WTC11 (cell line): Measurements from ENCODE around the gene MGMT. TPM values are rescaled to one million over a fixed set of nuclear protein-coding genes. Genes with fewer than 3 reads are reported as not detected.

Experiments used
- ATAC-seq: fragments of 200-7000 bp; cut with Tn5 transposase; 2 replicates; pipeline ENCODE4 v1.10.0; 2021; ENCODE audit warnings: mild to moderate bottlenecking, moderate library complexity
- CTCF ChIA-PET: fragments of 300-600 bp; sonication (Branson Sonifier 250); formaldehyde crosslinking; loops from one replicate; lab custom pipeline; 2021; ENCODE audit warnings: antibody characterized with exemption; lab: Charles Lee
- POLR2A ChIA-PET: fragments of 350-600 bp; sonication (Branson Sonifier 250); formaldehyde crosslinking; loops from one replicate; lab custom pipeline; 2021; ENCODE audit warnings: antibody characterized with exemption; lab: Charles Lee
- DNase-seq: peaks from one replicate; pipeline ENCODE4 v3.0.0; 2021; ENCODE audit warnings: low spot score
- H3K27ac Mint-ChIP-seq: 2 replicates; pipeline ENCODE4 v1.8.0; 2021; ENCODE audit warnings: mixed read lengths
- H3K27me3 Mint-ChIP-seq: 2 replicates; pipeline ENCODE4 v1.8.0; 2021; ENCODE audit warnings: low read depth, mild to moderate bottlenecking, moderate library complexity, mixed read lengths
- H3K36me3 Mint-ChIP-seq: 2 replicates; pipeline ENCODE4 v1.8.0; 2021; ENCODE audit warnings: mixed read lengths
- H3K4me1 Mint-ChIP-seq: 2 replicates; pipeline ENCODE4 v1.8.0; 2022; ENCODE audit warnings: mixed read lengths
- H3K4me3 Mint-ChIP-seq: 2 replicates; pipeline ENCODE4 v1.8.0; 2021; ENCODE audit warnings: mild to moderate bottlenecking, moderate library complexity, mixed read lengths
- H3K9me3 Mint-ChIP-seq: 2 replicates; pipeline ENCODE4 v1.8.0; 2021; ENCODE audit warnings: mixed read lengths
- CBFB ChIP-seq: sonication (generic); formaldehyde crosslinking; IDR thresholded peaks from 2 replicates; pipeline ENCODE4 v1.8.1; 2022; ENCODE audit warnings: mild to moderate bottlenecking, low read depth, missing genetic modification reagents
- CREM ChIP-seq: sonication (generic); formaldehyde crosslinking; IDR thresholded peaks from 2 replicates; pipeline ENCODE4 v1.8.1; 2022; ENCODE audit warnings: mild to moderate bottlenecking, missing genetic modification reagents, moderate library complexity
- EMX1 ChIP-seq: fragments of 250-450 bp; sonication (Bioruptor Pico); IDR thresholded peaks from 2 replicates; pipeline ENCODE4 v1.8.0; 2021; ENCODE audit warnings: mild to moderate bottlenecking
- GTF2I ChIP-seq: fragments of 250-450 bp; sonication (Bioruptor Pico); conservative IDR thresholded peaks from 2 replicates; pipeline ENCODE4 v1.4.0; 2021; ENCODE audit warnings: mild to moderate bottlenecking
- MXD4 ChIP-seq: fragments of 250-450 bp; sonication (Bioruptor Pico); IDR thresholded peaks from 2 replicates; pipeline ENCODE4 v1.8.0; 2021; ENCODE audit warnings: mild to moderate bottlenecking, moderate library complexity, borderline replicate concordance
- NFE2L1 ChIP-seq: sonication (generic); formaldehyde crosslinking; IDR thresholded peaks from 2 replicates; pipeline ENCODE4 v1.8.1; 2023; ENCODE audit warnings: missing genetic modification reagents
- NFYB ChIP-seq: sonication (generic); formaldehyde crosslinking; conservative IDR thresholded peaks from 2 replicates; pipeline ENCODE4 v1.8.0; 2022; ENCODE audit warnings: low read depth, missing genetic modification reagents
- RELA ChIP-seq: sonication (generic); formaldehyde crosslinking; IDR thresholded peaks from 2 replicates; pipeline ENCODE4 v1.8.1; 2022; ENCODE audit warnings: missing genetic modification reagents, mild to moderate bottlenecking, borderline replicate concordance
- TP53 ChIP-seq: sonication (generic); formaldehyde crosslinking; IDR thresholded peaks from 2 replicates; pipeline ENCODE4 v1.8.1; 2023; ENCODE audit warnings: mild to moderate bottlenecking, missing genetic modification reagents
- ZNF219 ChIP-seq: sonication (generic); formaldehyde crosslinking; IDR thresholded peaks from 2 replicates; pipeline ENCODE4 v1.8.0; 2023; ENCODE audit warnings: missing genetic modification reagents, mild to moderate bottlenecking, borderline replicate concordance
- ZNF263 ChIP-seq: sonication (generic); formaldehyde crosslinking; IDR thresholded peaks from 2 replicates; pipeline ENCODE4 v1.8.1; 2022; ENCODE audit warnings: low read depth, mild to moderate bottlenecking, moderate library complexity, missing genetic modification reagents
- total RNA-seq: library from RNA; stranded (reverse); gene quantifications from 3 replicates; pipeline ENCODE4 v1.2.3, GENCODE V29; 2021
- TF ChIP-seq, protein P1 (sequence below): sonication (generic); formaldehyde crosslinking; IDR thresholded peaks from 2 replicates; pipeline ENCODE4 v1.8.1; 2023; ENCODE audit warnings: mild to moderate bottlenecking, missing genetic modification reagents
- TF ChIP-seq, protein P2 (sequence below): sonication (generic); formaldehyde crosslinking; IDR thresholded peaks from 2 replicates; pipeline ENCODE4 v1.8.0; 2022; ENCODE audit warnings: mild to moderate bottlenecking, missing genetic modification reagents
- TF ChIP-seq, protein P3 (sequence below): sonication (generic); formaldehyde crosslinking; IDR thresholded peaks from 2 replicates; pipeline ENCODE4 v1.8.0; 2022; ENCODE audit warnings: missing genetic modification reagents
- TF ChIP-seq, protein P4 (sequence below): sonication (generic); formaldehyde crosslinking; IDR thresholded peaks from 2 replicates; pipeline ENCODE4 v1.8.0; 2022; ENCODE audit warnings: mild to moderate bottlenecking, missing genetic modification reagents
- TF ChIP-seq, protein P5 (sequence below): sonication (generic); formaldehyde crosslinking; IDR thresholded peaks from 2 replicates; pipeline ENCODE4 v1.8.1; 2022; ENCODE audit warnings: missing genetic modification reagents, borderline replicate concordance

Gene MGMT
- total RNA-seq, 1 experiment from 2014 or later: 11.8 TPM

DNA sequence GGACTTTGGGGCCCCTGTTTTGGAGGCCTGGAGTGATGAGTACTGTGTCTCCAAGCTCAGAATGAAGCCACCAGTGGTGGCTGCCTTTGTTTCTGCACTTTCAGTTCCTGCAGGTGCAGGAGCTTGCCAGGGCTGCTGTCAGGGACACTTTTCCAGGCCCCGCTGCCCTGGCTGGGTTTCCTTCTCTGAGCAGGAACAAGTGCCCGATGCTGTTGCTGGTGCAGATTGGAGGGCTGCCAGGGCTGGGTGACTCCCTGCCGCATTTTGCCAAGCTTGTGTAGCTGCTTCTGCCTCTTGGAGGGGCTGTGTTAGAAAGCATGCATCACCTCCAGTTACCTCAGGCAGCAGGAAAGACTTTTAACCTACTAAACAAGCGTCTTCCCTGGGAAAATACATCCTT lies 211.1 kb downstream of the MGMT start:
- POLR2A ChIA-PET: interaction anchor here (0.6 kb wide), 1 partner anchor 16 kb away, joined by 3 read pairs; no protein-coding TSS in a partner anchor
- TF ChIP-seq GTF2I (CRISPR knock-in tag) (no peak), CREM (CRISPR knock-in tag) (no peak), EMX1 (CRISPR knock-in tag) (no peak), CBFB (CRISPR knock-in tag) (no peak), TP53 (CRISPR knock-in tag) (no peak), NFYB (CRISPR knock-in tag) (no peak), NFE2L1 (CRISPR knock-in tag) (no peak), ZNF263 (CRISPR knock-in tag) (no peak)
- TF ChIP-seq, protein P1, sequence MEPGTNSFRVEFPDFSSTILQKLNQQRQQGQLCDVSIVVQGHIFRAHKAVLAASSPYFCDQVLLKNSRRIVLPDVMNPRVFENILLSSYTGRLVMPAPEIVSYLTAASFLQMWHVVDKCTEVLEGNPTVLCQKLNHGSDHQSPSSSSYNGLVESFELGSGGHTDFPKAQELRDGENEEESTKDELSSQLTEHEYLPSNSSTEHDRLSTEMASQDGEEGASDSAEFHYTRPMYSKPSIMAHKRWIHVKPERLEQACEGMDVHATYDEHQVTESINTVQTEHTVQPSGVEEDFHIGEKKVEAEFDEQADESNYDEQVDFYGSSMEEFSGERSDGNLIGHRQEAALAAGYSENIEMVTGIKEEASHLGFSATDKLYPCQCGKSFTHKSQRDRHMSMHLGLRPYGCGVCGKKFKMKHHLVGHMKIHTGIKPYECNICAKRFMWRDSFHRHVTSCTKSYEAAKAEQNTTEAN (CRISPR knock-in tag): no peak
- TF ChIP-seq, protein P2, sequence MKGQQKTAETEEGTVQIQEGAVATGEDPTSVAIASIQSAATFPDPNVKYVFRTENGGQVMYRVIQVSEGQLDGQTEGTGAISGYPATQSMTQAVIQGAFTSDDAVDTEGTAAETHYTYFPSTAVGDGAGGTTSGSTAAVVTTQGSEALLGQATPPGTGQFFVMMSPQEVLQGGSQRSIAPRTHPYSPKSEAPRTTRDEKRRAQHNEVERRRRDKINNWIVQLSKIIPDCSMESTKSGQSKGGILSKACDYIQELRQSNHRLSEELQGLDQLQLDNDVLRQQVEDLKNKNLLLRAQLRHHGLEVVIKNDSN (CRISPR knock-in tag): no peak
- TF ChIP-seq, protein P3, sequence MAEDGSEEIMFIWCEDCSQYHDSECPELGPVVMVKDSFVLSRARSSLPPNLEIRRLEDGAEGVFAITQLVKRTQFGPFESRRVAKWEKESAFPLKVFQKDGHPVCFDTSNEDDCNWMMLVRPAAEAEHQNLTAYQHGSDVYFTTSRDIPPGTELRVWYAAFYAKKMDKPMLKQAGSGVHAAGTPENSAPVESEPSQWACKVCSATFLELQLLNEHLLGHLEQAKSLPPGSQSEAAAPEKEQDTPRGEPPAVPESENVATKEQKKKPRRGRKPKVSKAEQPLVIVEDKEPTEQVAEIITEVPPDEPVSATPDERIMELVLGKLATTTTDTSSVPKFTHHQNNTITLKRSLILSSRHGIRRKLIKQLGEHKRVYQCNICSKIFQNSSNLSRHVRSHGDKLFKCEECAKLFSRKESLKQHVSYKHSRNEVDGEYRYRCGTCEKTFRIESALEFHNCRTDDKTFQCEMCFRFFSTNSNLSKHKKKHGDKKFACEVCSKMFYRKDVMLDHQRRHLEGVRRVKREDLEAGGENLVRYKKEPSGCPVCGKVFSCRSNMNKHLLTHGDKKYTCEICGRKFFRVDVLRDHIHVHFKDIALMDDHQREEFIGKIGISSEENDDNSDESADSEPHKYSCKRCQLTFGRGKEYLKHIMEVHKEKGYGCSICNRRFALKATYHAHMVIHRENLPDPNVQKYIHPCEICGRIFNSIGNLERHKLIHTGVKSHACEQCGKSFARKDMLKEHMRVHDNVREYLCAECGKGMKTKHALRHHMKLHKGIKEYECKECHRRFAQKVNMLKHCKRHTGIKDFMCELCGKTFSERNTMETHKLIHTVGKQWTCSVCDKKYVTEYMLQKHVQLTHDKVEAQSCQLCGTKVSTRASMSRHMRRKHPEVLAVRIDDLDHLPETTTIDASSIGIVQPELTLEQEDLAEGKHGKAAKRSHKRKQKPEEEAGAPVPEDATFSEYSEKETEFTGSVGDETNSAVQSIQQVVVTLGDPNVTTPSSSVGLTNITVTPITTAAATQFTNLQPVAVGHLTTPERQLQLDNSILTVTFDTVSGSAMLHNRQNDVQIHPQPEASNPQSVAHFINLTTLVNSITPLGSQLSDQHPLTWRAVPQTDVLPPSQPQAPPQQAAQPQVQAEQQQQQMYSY (CRISPR knock-in tag): no peak
- TF ChIP-seq, protein P4, sequence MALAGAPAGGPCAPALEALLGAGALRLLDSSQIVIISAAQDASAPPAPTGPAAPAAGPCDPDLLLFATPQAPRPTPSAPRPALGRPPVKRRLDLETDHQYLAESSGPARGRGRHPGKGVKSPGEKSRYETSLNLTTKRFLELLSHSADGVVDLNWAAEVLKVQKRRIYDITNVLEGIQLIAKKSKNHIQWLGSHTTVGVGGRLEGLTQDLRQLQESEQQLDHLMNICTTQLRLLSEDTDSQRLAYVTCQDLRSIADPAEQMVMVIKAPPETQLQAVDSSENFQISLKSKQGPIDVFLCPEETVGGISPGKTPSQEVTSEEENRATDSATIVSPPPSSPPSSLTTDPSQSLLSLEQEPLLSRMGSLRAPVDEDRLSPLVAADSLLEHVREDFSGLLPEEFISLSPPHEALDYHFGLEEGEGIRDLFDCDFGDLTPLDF: no peak
- Mint-ChIP-seq H3K27me3 (no peaks in the 10 kb centered on the region), H3K9me3 (peaks cover 7% of the 10 kb centered on the region), H3K27ac (no peak overlapping the region), H3K4me1 (peaks cover 3% of the 10 kb centered on the region; the same call in 1 of the 2 replicates), H3K36me3 (no peaks in the 10 kb centered on the region), H3K4me3 (no peak overlapping the region)
- DNase-seq: no peak
- CTCF ChIA-PET: interaction anchor here (1.0 kb wide), 1 partner anchor 19 kb away, joined by 7 read pairs; no protein-coding TSS in a partner anchor
- ATAC-seq: no peak

DNA sequence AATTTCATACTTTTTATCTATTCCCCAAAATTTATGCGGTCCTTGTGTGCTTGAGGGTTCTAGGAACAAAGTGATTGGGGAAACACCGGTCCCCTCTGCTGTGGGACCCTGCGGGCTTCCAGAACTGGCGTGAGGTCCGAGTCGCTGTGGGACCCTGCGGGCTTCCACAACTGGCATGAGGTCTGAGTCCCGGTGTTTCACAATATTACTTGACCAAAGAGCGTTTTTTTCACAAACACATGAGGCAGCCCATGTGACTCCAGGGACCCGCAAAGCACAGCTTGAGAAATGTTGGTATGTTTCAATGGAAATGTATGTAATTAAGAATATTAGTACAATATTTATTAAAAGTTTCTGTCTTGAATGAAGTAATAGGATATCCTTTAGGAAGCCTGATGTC lies 212.2 kb downstream of the MGMT start:
- H3K27ac Mint-ChIP-seq: no peak overlapping the region
- no peaks in the 10 kb centered on the region for H3K27me3 Mint-ChIP-seq
- ATAC-seq (no peak), DNase-seq (no peak)
- TF ChIP-seq RELA (CRISPR knock-in tag) (no peak), MXD4 (no peak), ZNF219 (CRISPR knock-in tag) (no peak)
- TF ChIP-seq, protein P5, sequence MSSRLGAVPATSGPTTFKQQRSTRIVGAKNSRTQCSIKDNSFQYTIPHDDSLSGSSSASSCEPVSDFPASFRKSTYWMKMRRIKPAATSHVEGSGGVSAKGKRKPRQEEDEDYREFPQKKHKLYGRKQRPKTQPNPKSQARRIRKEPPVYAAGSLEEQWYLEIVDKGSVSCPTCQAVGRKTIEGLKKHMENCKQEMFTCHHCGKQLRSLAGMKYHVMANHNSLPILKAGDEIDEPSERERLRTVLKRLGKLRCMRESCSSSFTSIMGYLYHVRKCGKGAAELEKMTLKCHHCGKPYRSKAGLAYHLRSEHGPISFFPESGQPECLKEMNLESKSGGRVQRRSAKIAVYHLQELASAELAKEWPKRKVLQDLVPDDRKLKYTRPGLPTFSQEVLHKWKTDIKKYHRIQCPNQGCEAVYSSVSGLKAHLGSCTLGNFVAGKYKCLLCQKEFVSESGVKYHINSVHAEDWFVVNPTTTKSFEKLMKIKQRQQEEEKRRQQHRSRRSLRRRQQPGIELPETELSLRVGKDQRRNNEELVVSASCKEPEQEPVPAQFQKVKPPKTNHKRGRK: no peak
- CTCF ChIA-PET: no interaction called here
- POLR2A ChIA-PET: no interaction called here
- H3K9me3 Mint-ChIP-seq: peaks cover 7% of the 10 kb centered on the region
- H3K36me3 Mint-ChIP-seq: no peaks in the 10 kb centered on the region
- no peaks in the 10 kb centered on the region for H3K4me1 Mint-ChIP-seq
- no peak overlapping the region for H3K4me3 Mint-ChIP-seq
